ENCODE data around the gene PTPRU. TPM values are rescaled to one million over a fixed set of nuclear protein-coding genes. Genes with fewer than 3 reads are reported as not detected.

PTPRU gene
- polyA plus RNA-seq, 2 of the 4 experiments (the other 2 are of a cell fraction), result 5.7 to 6.1 TPM

GRCh38 chr1:29222686-29223085 is 13.6 kb upstream of the PTPRU start:
- no peak overlapping the region for H3K4me2 ChIP-seq
- no peak overlapping the region for H3K27ac ChIP-seq
- ATAC-seq (no peak), DNase-seq (ENCODE audit: low read depth in 1 of 2, low spot score in 1 of 2) (no peak), FAIRE-seq (no peak)
- ChIA-PET CTCF (no interaction called here), POLR2A (no interaction called here)
- H3K9me3 ChIP-seq, result no peaks in the 10 kb centered on the region
- no peak for TF ChIP-seq CBX8 (IDR thresholded peaks at IDR 0.05)
- no peak for TF ChIP-seq MAX (IDR thresholded peaks at IDR 0.05)
- TF ChIP-seq, protein P1, sequence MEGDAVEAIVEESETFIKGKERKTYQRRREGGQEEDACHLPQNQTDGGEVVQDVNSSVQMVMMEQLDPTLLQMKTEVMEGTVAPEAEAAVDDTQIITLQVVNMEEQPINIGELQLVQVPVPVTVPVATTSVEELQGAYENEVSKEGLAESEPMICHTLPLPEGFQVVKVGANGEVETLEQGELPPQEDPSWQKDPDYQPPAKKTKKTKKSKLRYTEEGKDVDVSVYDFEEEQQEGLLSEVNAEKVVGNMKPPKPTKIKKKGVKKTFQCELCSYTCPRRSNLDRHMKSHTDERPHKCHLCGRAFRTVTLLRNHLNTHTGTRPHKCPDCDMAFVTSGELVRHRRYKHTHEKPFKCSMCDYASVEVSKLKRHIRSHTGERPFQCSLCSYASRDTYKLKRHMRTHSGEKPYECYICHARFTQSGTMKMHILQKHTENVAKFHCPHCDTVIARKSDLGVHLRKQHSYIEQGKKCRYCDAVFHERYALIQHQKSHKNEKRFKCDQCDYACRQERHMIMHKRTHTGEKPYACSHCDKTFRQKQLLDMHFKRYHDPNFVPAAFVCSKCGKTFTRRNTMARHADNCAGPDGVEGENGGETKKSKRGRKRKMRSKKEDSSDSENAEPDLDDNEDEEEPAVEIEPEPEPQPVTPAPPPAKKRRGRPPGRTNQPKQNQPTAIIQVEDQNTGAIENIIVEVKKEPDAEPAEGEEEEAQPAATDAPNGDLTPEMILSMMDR (IDR thresholded peaks at IDR 0.05), result no peak
- no peak for TF ChIP-seq GATA3 (IDR thresholded peaks at IDR 0.05; ENCODE audit: borderline replicate concordance)
- TF ChIP-seq KDM5A (IDR thresholded peaks at IDR 0.05), result no peak
- TF ChIP-seq ZC3H11A (IDR thresholded peaks at IDR 0.05), result no peak
- TF ChIP-seq BHLHE40 (IDR thresholded peaks at IDR 0.05; ENCODE audit: low read depth, low read length), result no peak
- TF ChIP-seq CHD2 (IDR thresholded peaks at IDR 0.05; ENCODE audit: low read length, partially characterized antibody), result no peak
- TF ChIP-seq RFX5 (IDR thresholded peaks at IDR 0.05), result no peak
- TF ChIP-seq TFCP2L1 (CRISPR knock-in tag; IDR thresholded peaks at IDR 0.05), result no peak
- TF ChIP-seq POLR2AphosphoS2 (conservative IDR thresholded peaks at IDR 0.05; ENCODE audit: low read length), result no peak
- no peaks in the 10 kb centered on the region for H3K4me1 ChIP-seq
- 100% methylated on average over 1 of the region's 1 CpG for WGBS (ENCODE audit: missing lambda C conversion rate)
- H3K4me3 ChIP-seq, result no peak overlapping the region

- CTCF ChIA-PET, result no interaction called here
- H3K27ac ChIP-seq, result no peak overlapping the region
- DNase-seq (ENCODE audit: low read depth in 1 of 2, low spot score in 1 of 2) (no peak), ATAC-seq (no peak), FAIRE-seq (no peak)
- H3K9me3 ChIP-seq, result no peaks in the 10 kb centered on the region
- H3K4me3 ChIP-seq, result no peak overlapping the region
- H3K4me2 ChIP-seq, result no peak overlapping the region
- TF ChIP-seq REST (IDR thresholded peaks at IDR 0.05), result no peak
- TF ChIP-seq GATA3 (IDR thresholded peaks at IDR 0.05; ENCODE audit: borderline replicate concordance), result no peak
- no peak for TF ChIP-seq MAFK (IDR thresholded peaks at IDR 0.05; ENCODE audit: partially characterized antibody)
- TF ChIP-seq MYC (IDR thresholded peaks at IDR 0.05; ENCODE audit: borderline replicate concordance, low read length), result no peak
- no peak for TF ChIP-seq ZC3H11A (IDR thresholded peaks at IDR 0.05)
- TF ChIP-seq NR3C1 (IDR thresholded peaks at IDR 0.05), result no peak
- TF ChIP-seq BHLHE40 (IDR thresholded peaks at IDR 0.05; ENCODE audit: low read depth, low read length), result no peak
- TF ChIP-seq HDAC2 (IDR thresholded peaks at IDR 0.05), result no peak
- TF ChIP-seq CHD4 (IDR thresholded peaks at IDR 0.05; ENCODE audit: borderline replicate concordance), result no peak
- TF ChIP-seq, protein P1 (IDR thresholded peaks at IDR 0.05), result no peak
- no peak for TF ChIP-seq CBX2 (IDR thresholded peaks at IDR 0.05; ENCODE audit: borderline replicate concordance, low read depth)
- no peak for TF ChIP-seq KDM5A (IDR thresholded peaks at IDR 0.05)
- TF ChIP-seq, protein P2, sequence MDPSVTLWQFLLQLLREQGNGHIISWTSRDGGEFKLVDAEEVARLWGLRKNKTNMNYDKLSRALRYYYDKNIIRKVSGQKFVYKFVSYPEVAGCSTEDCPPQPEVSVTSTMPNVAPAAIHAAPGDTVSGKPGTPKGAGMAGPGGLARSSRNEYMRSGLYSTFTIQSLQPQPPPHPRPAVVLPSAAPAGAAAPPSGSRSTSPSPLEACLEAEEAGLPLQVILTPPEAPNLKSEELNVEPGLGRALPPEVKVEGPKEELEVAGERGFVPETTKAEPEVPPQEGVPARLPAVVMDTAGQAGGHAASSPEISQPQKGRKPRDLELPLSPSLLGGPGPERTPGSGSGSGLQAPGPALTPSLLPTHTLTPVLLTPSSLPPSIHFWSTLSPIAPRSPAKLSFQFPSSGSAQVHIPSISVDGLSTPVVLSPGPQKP (IDR thresholded peaks at IDR 0.05; ENCODE audit: low read depth, low read length), result no peak
- TF ChIP-seq SMC3 (IDR thresholded peaks at IDR 0.05), result no peak
- no peak for TF ChIP-seq TFCP2L1 (CRISPR knock-in tag; IDR thresholded peaks at IDR 0.05)
- no peak for TF ChIP-seq EP300 (IDR thresholded peaks at IDR 0.05)
- H3K4me1 ChIP-seq, result no peaks in the 10 kb centered on the region
- WGBS (ENCODE audit: missing lambda C conversion rate), result 82% methylated on average over 6 of the region's 6 CpGs
- POLR2A ChIA-PET, result no interaction called here
These were observed 12.8 kb upstream of the PTPRU start for GRCh38 chr1:29223521-29223920.
